GM12874 (cell line): ENCODE measurements around the gene SLC2A9.

Experiments used
- CTCF ChIP-seq: IDR thresholded peaks from 2 replicates; pipeline ENCODE4 v1.5.1; 2011; ENCODE audit warnings: low read depth, mild to moderate bottlenecking, control low read depth, low read length, moderate library complexity; ENCODE audit not compliant: insufficient read depth

The SLC2A9 gene

GRCh38 chr4:10023806-10024205 lies 2.5 kb upstream of the SLC2A9 start:
- TF ChIP-seq CTCF = no peak

DNA sequence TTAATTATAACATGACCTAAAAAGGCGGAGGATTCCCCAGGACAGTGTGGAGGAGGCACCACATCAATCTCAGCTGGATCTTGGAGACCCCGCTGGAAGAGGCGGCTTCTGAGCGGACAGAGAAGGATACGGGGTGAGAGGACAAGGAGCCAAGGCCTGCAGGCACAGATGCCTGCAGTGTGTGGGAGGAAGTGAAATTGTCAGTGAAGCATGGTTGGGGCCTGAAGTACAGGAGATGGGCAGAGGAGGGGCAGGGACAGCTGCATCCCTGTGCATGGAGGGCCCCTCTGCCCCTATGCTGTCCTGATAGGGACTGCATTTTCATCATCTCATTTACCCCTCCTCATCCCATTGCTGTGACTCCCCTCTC lies 1.7 kb upstream of the SLC2A9 start:
- no peak for TF ChIP-seq CTCF

GRCh38 chr4:10022346-10023049 lies 1.2 kb upstream of the SLC2A9 start:
- TF ChIP-seq CTCF = no peak

DNA sequence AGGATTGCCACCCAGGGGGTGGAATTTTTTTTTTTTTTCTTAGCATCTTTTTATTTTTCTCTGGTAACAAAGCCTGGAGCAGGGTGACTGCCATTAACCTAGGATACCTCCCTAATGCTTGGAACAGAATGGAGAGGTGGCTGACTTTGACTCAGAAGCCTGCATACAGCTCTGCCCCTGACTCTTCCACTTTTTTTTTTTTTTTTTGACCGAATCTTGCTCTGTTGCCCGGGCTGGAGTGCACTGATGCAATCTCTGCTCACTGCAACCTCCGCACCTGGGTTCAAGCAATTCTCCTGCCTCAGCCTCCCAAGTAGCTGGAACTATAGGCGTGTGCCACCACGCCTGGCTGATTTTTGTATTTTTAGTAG lies 341 bp upstream of the SLC2A9 start:
- no peak for TF ChIP-seq CTCF

- TF ChIP-seq CTCF = no peak
Observed at GRCh38 chr4:10020106-10020505, 1.2 kb downstream of the SLC2A9 start.

DNA sequence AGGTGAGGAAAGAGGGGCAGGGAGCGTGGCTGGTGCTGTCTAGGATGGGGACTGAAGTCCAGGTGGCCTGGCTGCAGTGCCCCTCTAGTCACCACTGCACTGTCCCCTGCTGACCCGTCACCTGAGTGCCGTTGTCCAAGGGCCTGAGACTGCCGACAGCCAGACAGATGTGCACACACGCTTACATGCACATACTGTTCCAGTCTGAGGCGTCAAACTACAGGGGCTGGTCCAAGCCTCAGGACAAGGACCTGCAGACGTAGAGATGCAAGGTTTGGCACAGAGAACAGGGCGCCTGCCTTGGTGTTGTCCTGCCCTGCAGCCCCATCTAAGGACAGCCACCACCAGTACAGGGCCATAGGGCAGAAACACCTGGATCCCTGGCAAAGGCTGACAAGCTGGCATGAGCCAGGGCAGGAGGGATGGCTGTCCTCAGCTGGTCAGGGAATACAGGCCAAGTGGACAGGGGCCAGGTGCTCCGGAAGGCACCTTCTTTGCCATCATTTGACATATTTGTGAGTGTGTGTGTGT lies 1.7 kb downstream of the SLC2A9 start:
- no peak for TF ChIP-seq CTCF

GRCh38 chr4:10018818-10019461 lies 2.4 kb downstream of the SLC2A9 start:
- TF ChIP-seq CTCF = peak; percentile 99
